B cell (primary cell): ENCODE measurements around the gene MEF2C. TPM values are rescaled to one million over a fixed set of nuclear protein-coding genes. Genes with fewer than 3 reads are reported as not detected.
A peak's percentile ranks its signal among the peaks of the same experiment; 100 is the strongest.

Experiments used
- ATAC-seq: fragments of 200-7000 bp; cut with Tn5 transposase; one replicate; pipeline ENCODE4 v1.10.0; 2021; ENCODE audit warnings: low read depth, mild to moderate bottlenecking, moderate number of reproducible peaks, moderate library complexity
- CTCF ChIA-PET: fragments of 350-600 bp; sonication (Branson Sonifier 250); formaldehyde crosslinking; loops from one replicate; lab custom pipeline; 2021; ENCODE audit warnings: antibody characterized with exemption, inconsistent platforms; lab: Charles Lee
- POLR2A ChIA-PET: fragments of 350-600 bp; sonication (Branson Sonifier 250); formaldehyde crosslinking; loops from one replicate; lab custom pipeline; 2021; ENCODE audit warnings: antibody characterized with exemption; lab: Charles Lee
- DNase-seq: peaks from one replicate; pipeline ENCODE4 v3.0.0; 2013
- H2AFZ ChIP-seq: 2 replicates; pipeline ENCODE4 v1.6.1; 2012; ENCODE audit warnings: mild to moderate bottlenecking, low read depth, low read length; ENCODE audit not compliant: insufficient read depth, poor library complexity, severe bottlenecking
- H3K27ac ChIP-seq, 2 donors: 1 replicate in 1 of 2; 2 replicates in 1 of 2; pipeline ENCODE4 v1.5.1; 2012 to 2013; ENCODE audit warnings: low read length in 2 of 2, mild to moderate bottlenecking in 2 of 2, moderate library complexity in 1 of 2
- H3K27me3 ChIP-seq, 4 experiments: fragments of 200-600 bp in 1 of 4; sonication (generic) in 1 of 4; replicated peaks in 1 of 4; 1 replicate in 2 of 4; 2 replicates in 2 of 4; pipeline versions ENCODE4 v1.6.1 to v1.7.0; 2013 to 2016; ENCODE audit warnings: low read length in 3 of 4, mild to moderate bottlenecking in 2 of 4, mixed read lengths in 1 of 4, moderate library complexity in 1 of 4; ENCODE audit not compliant: insufficient read depth in 4 of 4, control insufficient read depth in 3 of 4; ENCODE audit errors: control extremely low read depth in 1 of 4
- H3K36me3 ChIP-seq, 2 experiments: replicated peaks in 1 of 2; 1 replicate in 1 of 2; 2 replicates in 1 of 2; pipeline versions ENCODE4 v1.6.1 to v1.7.1; 2013; ENCODE audit warnings: low read length in 1 of 2; ENCODE audit not compliant: insufficient read depth in 2 of 2, control insufficient read depth in 1 of 2; ENCODE audit errors: control extremely low read depth in 1 of 2, extremely low read depth in 1 of 2
- H3K4me1 ChIP-seq, 2 donors: fragments of 200-600 bp in 1 of 2; sonication (generic) in 1 of 2; 1 replicate in 1 of 2; 2 replicates in 1 of 2; pipeline versions ENCODE4 v1.5.1 to v1.6.1; 2013 to 2017; ENCODE audit warnings: low read length in 2 of 2; ENCODE audit not compliant: control insufficient read depth in 2 of 2, insufficient read depth in 2 of 2
- H3K4me2 ChIP-seq: replicated peaks from 2 replicates; pipeline ENCODE3; 2012; ENCODE audit warnings: mild to moderate bottlenecking, low read depth, low read length; ENCODE audit not compliant: poor library complexity, severe bottlenecking
- H3K4me3 ChIP-seq, 5 experiments: fragments of 200-600 bp in 1 of 5; sonication (generic) in 1 of 5; 1 replicate in 3 of 5; 2 replicates in 2 of 5; pipeline versions ENCODE4 v1.5.1 to v1.7.0; 2011 to 2016; ENCODE audit warnings: low read length in 4 of 5, mild to moderate bottlenecking in 4 of 5, low read depth in 2 of 5, control low read depth in 1 of 5, moderate library complexity in 1 of 5; ENCODE audit not compliant: insufficient read depth in 1 of 5; ENCODE audit errors: control extremely low read depth in 1 of 5, extremely low read depth in 1 of 5
- H3K79me2 ChIP-seq: fragments of 200-600 bp; sonication (generic); one replicate; pipeline ENCODE4 v1.6.0; 2016; ENCODE audit warnings: low read length; ENCODE audit not compliant: control insufficient read depth, insufficient read depth
- H3K9ac ChIP-seq: fragments of 200-600 bp; sonication (generic); 2 replicates; pipeline ENCODE4 v1.6.1; 2017; ENCODE audit warnings: mild to moderate bottlenecking, low read length, moderate library complexity
- H3K9me3 ChIP-seq, 3 donors: one replicate each; pipeline versions ENCODE4 v1.6.1 to v1.7.1; 2013; ENCODE audit warnings: low read length in 2 of 3; ENCODE audit not compliant: control insufficient read depth in 2 of 3, insufficient read depth in 1 of 3; ENCODE audit errors: control extremely low read depth in 1 of 3
- H4K20me1 ChIP-seq: 2 replicates; pipeline ENCODE4 v1.6.0; 2012; ENCODE audit warnings: mild to moderate bottlenecking, low read length; ENCODE audit not compliant: insufficient read depth, control insufficient read depth, poor library complexity, severe bottlenecking
- H3K27ac Mint-ChIP-seq: one replicate; pipeline ENCODE4 v1.8.0; 2021; ENCODE audit warnings: mixed read lengths
- H3K27me3 Mint-ChIP-seq: one replicate; pipeline ENCODE4 v1.8.0; 2021; ENCODE audit warnings: mixed read lengths
- H3K4me1 Mint-ChIP-seq: one replicate; pipeline ENCODE4 v1.8.0; 2021; ENCODE audit warnings: mixed read lengths
- H3K4me3 Mint-ChIP-seq: one replicate; pipeline ENCODE4 v1.8.0; 2021; ENCODE audit warnings: mixed read lengths
- H3K9me3 Mint-ChIP-seq: one replicate; pipeline ENCODE4 v1.8.0; 2022; ENCODE audit warnings: mixed read lengths; ENCODE audit not compliant: insufficient read depth
- CTCF ChIP-seq: fragments of 200-600 bp; IDR thresholded peaks from one replicate; pipeline ENCODE4 v1.8.0; 2022; ENCODE audit warnings: antibody characterized with exemption, mild to moderate bottlenecking
- EZH2 ChIP-seq: IDR thresholded peaks from 2 replicates; pipeline ENCODE4 v1.6.1; 2012; ENCODE audit warnings: borderline replicate concordance, low read depth, mild to moderate bottlenecking, moderate library complexity, low read length; ENCODE audit not compliant: insufficient read depth, poor library complexity, severe bottlenecking
- whole genome bisulfite sequencing: methylation state at CpG from one replicate; pipeline ENCODE4 v1.1.5; 2013; ENCODE audit warnings: missing lambda C conversion rate; ENCODE audit not compliant: insufficient coverage; 5-methylcytosine and 5-hydroxymethylcytosine counted together
- intact Hi-C: fragments of 100-400 bp; cut with micrococcal nuclease; formaldehyde crosslinking; loops from one replicate; pipeline ENCODE4 v1.10.0; 2022
- polyA plus RNA-seq: library from polyadenylated mRNA; depleted of rRNA; stranded (reverse); fragments of >200 nt; gene quantifications from 2 replicates; pipeline ENCODE4 v1.2.3, GENCODE V29; 2012
- total RNA-seq, 2 donors: library from RNA; stranded (reverse); fragments of 120-200 nt in 1 of 2; gene quantifications; 1 replicate in 1 of 2; 2 replicates in 1 of 2; pipeline versions ENCODE4 v1.2.3 to v1.2.4, GENCODE V29; 2013 to 2022

The MEF2C gene
- total and polyA plus RNA-seq, 2 donors (not counting 1 experiment from before 2014, with no cell fraction given): 97.4 to 354 TPM

DNA sequence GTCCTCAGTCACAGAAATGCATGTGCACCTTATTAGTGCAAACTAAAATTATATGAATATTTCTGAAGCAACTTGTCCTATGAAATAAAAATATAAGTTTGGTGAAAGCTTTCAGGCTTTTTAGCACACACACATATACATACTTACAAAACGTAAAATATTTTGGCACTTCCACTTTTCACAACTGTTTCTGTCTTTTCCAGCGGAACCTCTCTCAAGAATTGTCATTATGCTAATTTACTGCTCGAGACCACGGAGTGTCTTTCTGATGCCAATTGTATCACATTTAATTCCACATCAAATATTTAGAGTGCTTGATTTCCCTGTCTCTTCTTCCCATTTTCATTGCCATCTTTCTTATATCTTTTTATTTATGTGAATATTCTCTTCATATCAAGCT, 100.4 kb downstream of the MEF2C start:
- Histone ChIP-seq H3K79me2 (peaks cover 85% of the 10 kb centered on the region), H3K4me3 (no peak overlapping the region), H3K9ac (no peak overlapping the region), H3K27me3 (no peaks in the 10 kb centered on the region), H3K36me3 (peaks cover 6 to 30% of the 10 kb centered on the region in 2 experiments), H3K27ac (peak overlapping the region in 1 of 2 donors; percentile 68), H3K4me2 (no peak overlapping the region), H3K9me3 (no peaks in the 10 kb centered on the region), H2AFZ (no peak overlapping the region), H4K20me1 (no peaks in the 10 kb centered on the region), H3K4me1 (peaks cover 10 to 21% of the 10 kb centered on the region in 2 donors)
- Mint-ChIP-seq H3K4me1 (peaks cover 58% of the 10 kb centered on the region), H3K27ac (peak overlapping the region; percentile 46), H3K9me3 (no peaks in the 10 kb centered on the region), H3K27me3 (no peaks in the 10 kb centered on the region), H3K4me3 (no peak overlapping the region)
- ChIA-PET POLR2A (no interaction called here), CTCF (interaction anchor here (1.1 to 1.5 kb wide), 2 partner anchors 13 to 53 kb away, joined by 3 to 5 read pairs; no protein-coding TSS in a partner anchor)
- intact Hi-C loops: no loop called here
- ATAC-seq: no peak
- no peak for DNase-seq
- 13% methylated on average over 1 of the region's 4 CpGs for WGBS
- TF ChIP-seq CTCF (no peak), EZH2 (no peak)

DNA sequence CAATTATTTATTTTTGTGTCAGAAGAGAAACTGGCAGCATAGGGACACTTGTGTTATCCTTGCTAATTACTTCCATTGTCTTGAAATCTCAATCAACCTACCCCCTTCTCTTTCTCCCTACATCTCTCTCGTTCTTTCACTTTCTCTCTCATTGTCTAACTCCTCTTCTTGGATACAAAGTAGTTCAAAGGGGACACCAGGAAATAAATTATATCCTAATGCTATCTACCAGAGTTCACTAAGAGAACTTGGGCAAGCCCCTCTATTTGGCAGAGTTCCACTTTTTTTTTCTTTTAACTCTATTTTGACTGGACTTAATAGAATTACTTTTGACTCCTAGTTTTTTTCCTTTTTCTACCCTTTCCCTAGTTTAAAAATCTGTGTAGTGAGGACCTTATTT, 102.2 kb downstream of the MEF2C start:
- TF ChIP-seq EZH2: no peak
- no peak for TF ChIP-seq CTCF
- H3K4me3 Mint-ChIP-seq: no peak overlapping the region
- intact Hi-C loops: no loop called here
- CTCF ChIA-PET: no interaction called here
- H3K79me2 ChIP-seq: peaks cover 89% of the 10 kb centered on the region
- no CpG with 5 or more reads among the region's 1 CpG for WGBS
- DNase-seq: no peak
- no peaks in the 10 kb centered on the region for H3K9me3 ChIP-seq
- no peak overlapping the region for H3K4me3 ChIP-seq
- POLR2A ChIA-PET: no interaction called here
- no peak overlapping the region for H3K4me2 ChIP-seq
- no peaks in the 10 kb centered on the region for H3K27me3 ChIP-seq
- peaks cover 1 to 10% of the 10 kb centered on the region in 2 donors for H3K4me1 ChIP-seq
- no peak overlapping the region for H2AFZ ChIP-seq
- H3K27ac Mint-ChIP-seq: peak overlapping the region; percentile 2
- no peak for ATAC-seq
- peaks cover 45% of the 10 kb centered on the region for H3K4me1 Mint-ChIP-seq
- H3K9ac ChIP-seq: no peak overlapping the region
- H4K20me1 ChIP-seq: peaks cover 11% of the 10 kb centered on the region
- no peaks in the 10 kb centered on the region for H3K9me3 Mint-ChIP-seq
- no peaks in the 10 kb centered on the region for H3K27me3 Mint-ChIP-seq
- H3K27ac ChIP-seq: peak overlapping the region in 1 of 2 donors; percentile 68
- H3K36me3 ChIP-seq: peaks cover 5 to 38% of the 10 kb centered on the region in 2 experiments
